ENCODE data around the gene ZNF582. TPM values are rescaled to one million over a fixed set of nuclear protein-coding genes. Genes with fewer than 3 reads are reported as not detected.

ZNF582 gene
- total and polyA plus RNA-seq, 7 donors: 1.1 to 2.6 (median 1.3) TPM

DNA sequence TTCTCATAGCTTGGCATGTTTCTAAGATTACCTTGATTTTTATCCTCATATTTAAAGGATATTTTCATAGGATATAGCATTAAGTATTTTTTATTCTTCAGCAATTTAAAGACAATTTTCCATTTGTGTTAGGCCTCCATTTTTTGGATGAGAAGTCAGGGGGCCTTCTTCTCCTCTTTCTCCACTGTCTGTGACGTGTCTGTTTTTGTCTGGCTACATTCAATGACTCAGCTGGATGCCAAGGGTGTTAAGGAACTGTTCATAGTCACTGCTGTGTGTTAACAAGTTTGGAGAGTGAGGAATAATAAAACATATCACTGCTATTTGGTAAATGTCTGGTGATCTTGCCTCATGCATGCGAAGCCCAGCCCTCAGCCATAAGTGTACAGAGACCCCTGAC lies 36.4 kb downstream of the ZNF582 start:
- Histone ChIP-seq H3K36me3 (ENCODE audit: insufficient read depth in 1 of 2, low read depth in 1 of 2) (peaks cover 0 to 8% of the 10 kb centered on the region in 2 donors), H3K27me3 (ENCODE audit: insufficient read depth in 3 of 3, low read length in 2 of 3) (no peaks in the 10 kb centered on the region), H3K4me1 (no peaks in the 10 kb centered on the region), H3K9me3 (peaks cover 23% of the 10 kb centered on the region), H3K4me3 (no peak overlapping the region), H3K27ac (no peak overlapping the region)
- ATAC-seq (no peak), DNase-seq (no peak)
- WGBS, 3 donors: 78 to 90% (median 88%) methylated on average over 2 of the region's 2 CpGs
- TF ChIP-seq, protein P1, sequence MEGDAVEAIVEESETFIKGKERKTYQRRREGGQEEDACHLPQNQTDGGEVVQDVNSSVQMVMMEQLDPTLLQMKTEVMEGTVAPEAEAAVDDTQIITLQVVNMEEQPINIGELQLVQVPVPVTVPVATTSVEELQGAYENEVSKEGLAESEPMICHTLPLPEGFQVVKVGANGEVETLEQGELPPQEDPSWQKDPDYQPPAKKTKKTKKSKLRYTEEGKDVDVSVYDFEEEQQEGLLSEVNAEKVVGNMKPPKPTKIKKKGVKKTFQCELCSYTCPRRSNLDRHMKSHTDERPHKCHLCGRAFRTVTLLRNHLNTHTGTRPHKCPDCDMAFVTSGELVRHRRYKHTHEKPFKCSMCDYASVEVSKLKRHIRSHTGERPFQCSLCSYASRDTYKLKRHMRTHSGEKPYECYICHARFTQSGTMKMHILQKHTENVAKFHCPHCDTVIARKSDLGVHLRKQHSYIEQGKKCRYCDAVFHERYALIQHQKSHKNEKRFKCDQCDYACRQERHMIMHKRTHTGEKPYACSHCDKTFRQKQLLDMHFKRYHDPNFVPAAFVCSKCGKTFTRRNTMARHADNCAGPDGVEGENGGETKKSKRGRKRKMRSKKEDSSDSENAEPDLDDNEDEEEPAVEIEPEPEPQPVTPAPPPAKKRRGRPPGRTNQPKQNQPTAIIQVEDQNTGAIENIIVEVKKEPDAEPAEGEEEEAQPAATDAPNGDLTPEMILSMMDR (IDR thresholded peaks at IDR 0.05): no peak
- intact Hi-C loops (cut with DNase I): no loop called here

DNA sequence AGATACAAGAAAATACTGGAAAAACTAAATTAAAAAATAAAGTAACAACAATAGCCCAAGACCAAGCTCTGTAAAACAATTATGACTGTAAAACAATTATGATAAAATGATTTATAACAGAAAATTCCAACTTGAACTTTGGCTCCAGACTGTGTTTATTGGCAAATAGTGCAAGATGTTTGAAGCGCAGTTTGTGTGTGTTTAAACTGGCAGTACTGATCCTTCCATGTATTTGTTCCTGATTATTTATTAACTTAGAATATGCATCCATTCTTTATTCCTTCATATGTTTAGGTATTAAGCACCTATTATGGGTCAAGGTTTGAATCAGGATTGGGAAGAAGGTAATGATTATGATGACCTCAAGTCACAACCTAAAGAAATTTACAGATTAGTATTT lies 37.8 kb downstream of the ZNF582 start:
- Histone ChIP-seq H3K4me1 (no peaks in the 10 kb centered on the region), H3K36me3 (ENCODE audit: insufficient read depth in 1 of 2, low read depth in 1 of 2) (no peaks in the 10 kb centered on the region), H3K4me3 (no peak overlapping the region), H3K27ac (no peak overlapping the region), H3K9me3 (peaks cover 13% of the 10 kb centered on the region), H3K27me3 (ENCODE audit: insufficient read depth in 3 of 3, low read length in 2 of 3) (no peaks in the 10 kb centered on the region)
- DNase-seq (no peak), ATAC-seq (no peak)
- 92 to 100% (median 92%) methylated on average over 1 of the region's 1 CpG for WGBS, 3 donors
- TF ChIP-seq, protein P1 (IDR thresholded peaks at IDR 0.05): no peak
- intact Hi-C loops (cut with DNase I): no loop called here

DNA sequence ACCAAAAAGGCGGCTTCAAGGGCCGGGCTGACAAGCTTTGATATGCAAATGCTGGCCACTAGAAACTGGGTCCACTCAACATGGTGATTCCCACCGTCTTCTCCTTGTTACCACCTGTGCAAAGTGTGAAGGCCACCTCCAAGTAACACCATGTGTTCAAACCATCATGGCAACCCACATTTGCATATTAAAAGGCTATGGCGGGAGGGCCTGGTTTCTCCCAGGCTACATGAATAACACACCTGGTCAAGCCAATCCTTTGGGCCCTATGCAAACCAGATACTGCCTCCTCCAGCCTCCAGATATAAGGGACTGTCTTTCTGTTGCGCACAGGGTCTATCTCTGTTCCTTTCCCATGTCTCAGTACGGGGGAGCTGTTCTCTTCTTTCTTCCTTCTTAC lies 42.1 kb downstream of the ZNF582 start:
- no peak for ATAC-seq

GRCh38 chr19:56350416-56351045 lies 42.8 kb downstream of the ZNF582 start:
- WGBS, 3 donors: 17 to 18% (median 18%) methylated on average over 8 of the region's 8 CpGs
- no peaks in the 10 kb centered on the region for H3K36me3 ChIP-seq (ENCODE audit: insufficient read depth in 1 of 2, low read depth in 1 of 2)
- intact Hi-C loops (cut with DNase I): loop anchor here (5.0 kb wide), 2 partner anchors 98 to 273 kb away; no protein-coding TSS in a partner anchor
- TF ChIP-seq, protein P1 (IDR thresholded peaks at IDR 0.05): peak; percentile 86
- H3K4me3 ChIP-seq: peak overlapping the region; percentile 34
- peak in 2 of 4 donors; percentile 51 to 59 for ATAC-seq
- DNase-seq: no peak
- no peaks in the 10 kb centered on the region for H3K27me3 ChIP-seq (ENCODE audit: insufficient read depth in 3 of 3, low read length in 2 of 3)
- H3K27ac ChIP-seq: no peak overlapping the region
- H3K4me1 ChIP-seq: no peaks in the 10 kb centered on the region
- no peaks in the 10 kb centered on the region for H3K9me3 ChIP-seq

More for the DNA sequence above, 42.1 kb downstream of the ZNF582 start:
- H3K4me3 ChIP-seq: no peak overlapping the region
- H3K36me3 ChIP-seq (ENCODE audit: insufficient read depth in 1 of 2, low read depth in 1 of 2): no peaks in the 10 kb centered on the region
- DNase-seq: no peak
- H3K4me1 ChIP-seq: no peaks in the 10 kb centered on the region
- WGBS, 3 donors: 80% methylated on average over 6 of the region's 6 CpGs
- intact Hi-C loops (cut with DNase I): loop anchor here (5.0 kb wide), 2 partner anchors 99 to 274 kb away; no protein-coding TSS in a partner anchor
- no peaks in the 10 kb centered on the region for H3K9me3 ChIP-seq
- no peaks in the 10 kb centered on the region for H3K27me3 ChIP-seq (ENCODE audit: insufficient read depth in 3 of 3, low read length in 2 of 3)
- no peak overlapping the region for H3K27ac ChIP-seq
- TF ChIP-seq, protein P1 (IDR thresholded peaks at IDR 0.05): no peak
